Activated T-cell treated with anti-CD3 and anti-CD28 coated beads, Interleukin-2, amount 50 U/mL, for 72 hours (primary cell): ENCODE measurements around the gene MEF2A. TPM values are rescaled to one million over a fixed set of nuclear protein-coding genes. Genes with fewer than 3 reads are reported as not detected.
A peak's percentile ranks its signal among the peaks of the same experiment; 100 is the strongest.

ENCODE experiments used
- ATAC-seq, 2 donors: fragments of 150-1000 bp; cut with Tn5 transposase; replicated peaks in 1 of 2; 2 replicates each; pipeline ENCODE4 v1.10.0; 2021; ENCODE audit warnings: moderate library complexity in 2 of 2, mild to moderate bottlenecking in 1 of 2
- DNase-seq, 2 donors: peaks; one replicate each; pipeline ENCODE4 v3.0.0; 2021 to 2022; ENCODE audit warnings: mixed read lengths in 1 of 2
- H3K27ac Mint-ChIP-seq: one replicate; pipeline ENCODE4 v1.8.0; 2022; ENCODE audit warnings: mild to moderate bottlenecking, moderate library complexity, mixed read lengths
- H3K27me3 Mint-ChIP-seq: one replicate; pipeline ENCODE4 v1.8.0; 2022; ENCODE audit warnings: low read depth, mixed read lengths
- H3K36me3 Mint-ChIP-seq, 2 donors: one replicate each; pipeline ENCODE4 v1.8.0; 2022; ENCODE audit warnings: mixed read lengths in 2 of 2, mild to moderate bottlenecking in 1 of 2; ENCODE audit not compliant: insufficient read depth in 2 of 2
- H3K4me1 Mint-ChIP-seq: one replicate; pipeline ENCODE4 v1.8.0; 2022; ENCODE audit warnings: low read depth, mixed read lengths
- H3K4me3 Mint-ChIP-seq, 2 donors: one replicate each; pipeline ENCODE4 v1.8.0; 2022; ENCODE audit warnings: mild to moderate bottlenecking in 2 of 2, mixed read lengths in 2 of 2, moderate library complexity in 2 of 2
- H3K9me3 Mint-ChIP-seq, 2 donors: one replicate each; pipeline ENCODE4 v1.8.0; 2022; ENCODE audit warnings: mixed read lengths in 2 of 2
- total RNA-seq, 2 donors: library from RNA; stranded (reverse); gene quantifications; one replicate each; pipeline ENCODE4 v1.2.3, GENCODE V29; 2022

Gene MEF2A
- total RNA-seq, 2 donors from 2014 or later: 24.1 to 26.0 TPM

- ATAC-seq (peak; percentile 80 to 81), DNase-seq (peak; percentile 41 to 57)
- peak overlapping the region; percentile 75 to 89 for H3K4me3 Mint-ChIP-seq
- H3K4me1 Mint-ChIP-seq: peaks cover 51% of the 10 kb centered on the region
- H3K27me3 Mint-ChIP-seq: no peaks in the 10 kb centered on the region
- H3K36me3 Mint-ChIP-seq: peaks cover 2 to 8% of the 10 kb centered on the region in 2 donors
- no peaks in the 10 kb centered on the region for H3K9me3 Mint-ChIP-seq
- H3K27ac Mint-ChIP-seq: peak overlapping the region; percentile 82
Measured at GRCh38 chr15:99707473-99708270, 141.9 kb downstream of the MEF2A start.

- no peak for DNase-seq
- no peak for ATAC-seq
- Mint-ChIP-seq H3K4me1 (peaks cover 45% of the 10 kb centered on the region), H3K36me3 (peaks cover 2 to 8% of the 10 kb centered on the region in 2 donors), H3K9me3 (no peaks in the 10 kb centered on the region), H3K27me3 (no peaks in the 10 kb centered on the region), H3K27ac (no peak overlapping the region), H3K4me3 (no peak overlapping the region)
Measured at GRCh38 chr15:99708563-99708962, 142.8 kb downstream of the MEF2A start.

GRCh38 chr15:99709243-99709986 lies 143.6 kb downstream of the MEF2A start:
- Mint-ChIP-seq H3K4me3 (no peak overlapping the region), H3K4me1 (peaks cover 37% of the 10 kb centered on the region), H3K27ac (no peak overlapping the region), H3K36me3 (peaks cover 2 to 8% of the 10 kb centered on the region in 2 donors), H3K9me3 (no peaks in the 10 kb centered on the region), H3K27me3 (no peaks in the 10 kb centered on the region)
- DNase-seq (no peak), ATAC-seq (no peak)

- Mint-ChIP-seq H3K27ac (no peak overlapping the region), H3K4me1 (peaks cover 28% of the 10 kb centered on the region), H3K36me3 (peaks cover 2 to 8% of the 10 kb centered on the region in 2 donors), H3K27me3 (no peaks in the 10 kb centered on the region), H3K9me3 (no peaks in the 10 kb centered on the region), H3K4me3 (no peak overlapping the region)
- ATAC-seq (no peak), DNase-seq (no peak)
Measured at GRCh38 chr15:99711625-99712024, 145.8 kb downstream of the MEF2A start.

- Mint-ChIP-seq H3K27ac (no peak overlapping the region), H3K27me3 (no peaks in the 10 kb centered on the region), H3K4me1 (peaks cover 22% of the 10 kb centered on the region), H3K4me3 (no peak overlapping the region), H3K36me3 (peaks cover 2 to 8% of the 10 kb centered on the region in 2 donors), H3K9me3 (no peaks in the 10 kb centered on the region)
- ATAC-seq (no peak), DNase-seq (no peak)
Measured at GRCh38 chr15:99712415-99712814, 146.6 kb downstream of the MEF2A start.

- Mint-ChIP-seq H3K9me3 (no peaks in the 10 kb centered on the region), H3K4me1 (peaks cover 42% of the 10 kb centered on the region), H3K27ac (no peak overlapping the region), H3K36me3 (peaks cover 4 to 5% of the 10 kb centered on the region in 2 donors), H3K27me3 (no peaks in the 10 kb centered on the region), H3K4me3 (no peak overlapping the region)
- no peak for DNase-seq
- ATAC-seq: no peak
Measured at GRCh38 chr15:99716540-99717095, 150.8 kb downstream of the MEF2A start.

- Mint-ChIP-seq H3K27ac (no peak overlapping the region), H3K4me3 (no peak overlapping the region), H3K27me3 (no peaks in the 10 kb centered on the region), H3K4me1 (peaks cover 42% of the 10 kb centered on the region), H3K36me3 (peaks cover 3 to 4% of the 10 kb centered on the region in 2 donors), H3K9me3 (no peaks in the 10 kb centered on the region)
- DNase-seq (no peak), ATAC-seq (peak; percentile 44 to 54)
Measured at GRCh38 chr15:99717161-99718009, 151.6 kb downstream of the MEF2A start.

GRCh38 chr15:99718421-99718820 lies 152.6 kb downstream of the MEF2A start:
- Mint-ChIP-seq H3K36me3 (peaks cover 0 to 2% of the 10 kb centered on the region in 2 donors), H3K4me1 (peaks cover 42% of the 10 kb centered on the region), H3K27me3 (no peaks in the 10 kb centered on the region), H3K4me3 (no peak overlapping the region), H3K27ac (no peak overlapping the region), H3K9me3 (no peaks in the 10 kb centered on the region)
- no peak for DNase-seq
- ATAC-seq: no peak

GRCh38 chr15:99719096-99719541 lies 153.3 kb downstream of the MEF2A start:
- no peaks in the 10 kb centered on the region for H3K9me3 Mint-ChIP-seq
- H3K4me3 Mint-ChIP-seq: peak overlapping the region; percentile 50 to 70
- ATAC-seq (peak; percentile 66), DNase-seq (no peak)
- H3K27ac Mint-ChIP-seq: no peak overlapping the region
- peaks cover 0 to 2% of the 10 kb centered on the region in 2 donors for H3K36me3 Mint-ChIP-seq
- H3K27me3 Mint-ChIP-seq: no peaks in the 10 kb centered on the region
- peaks cover 42% of the 10 kb centered on the region for H3K4me1 Mint-ChIP-seq

GRCh38 chr15:99720533-99720932 lies 154.7 kb downstream of the MEF2A start:
- peak overlapping the region; percentile 50 to 70 for H3K4me3 Mint-ChIP-seq
- peaks cover 0 to 2% of the 10 kb centered on the region in 2 donors for H3K36me3 Mint-ChIP-seq
- H3K4me1 Mint-ChIP-seq: peaks cover 42% of the 10 kb centered on the region
- ATAC-seq (peak in 1 of 2 donors; percentile 49), DNase-seq (no peak)
- no peaks in the 10 kb centered on the region for H3K9me3 Mint-ChIP-seq
- peak overlapping the region; percentile 74 for H3K27ac Mint-ChIP-seq
- H3K27me3 Mint-ChIP-seq: no peaks in the 10 kb centered on the region

GRCh38 chr15:99721104-99721778 lies 155.5 kb downstream of the MEF2A start:
- H3K36me3 Mint-ChIP-seq: peaks cover 0 to 2% of the 10 kb centered on the region in 2 donors

GRCh38 chr15:99721896-99722295 lies 156.1 kb downstream of the MEF2A start:
- no peak for DNase-seq
- no peaks in the 10 kb centered on the region for H3K9me3 Mint-ChIP-seq
- no peaks in the 10 kb centered on the region for H3K27me3 Mint-ChIP-seq
- H3K4me1 Mint-ChIP-seq: peaks cover 42% of the 10 kb centered on the region
- no peak for ATAC-seq
- no peak overlapping the region for H3K4me3 Mint-ChIP-seq
- no peak overlapping the region for H3K27ac Mint-ChIP-seq
- peaks cover 0 to 2% of the 10 kb centered on the region in 2 donors for H3K36me3 Mint-ChIP-seq

More at GRCh38 chr15:99721104-99721778, 155.5 kb downstream of the MEF2A start:
- ATAC-seq: peak; percentile 25 to 47
- Mint-ChIP-seq H3K4me3 (peak overlapping the region; percentile 50 to 70), H3K4me1 (peaks cover 42% of the 10 kb centered on the region), H3K27ac (peak overlapping the region; percentile 74), H3K9me3 (no peaks in the 10 kb centered on the region), H3K27me3 (no peaks in the 10 kb centered on the region)
- DNase-seq: no peak
